HG02759 (cell line): ENCODE data around the gene OSBPL5.

Source experiments
- ATAC-seq: cut with Tn5 transposase; IDR thresholded peaks from one replicate; pipeline ENCODE4 v1.9.1; 2021; ENCODE audit warnings: mild to moderate bottlenecking, moderate library complexity; ENCODE audit not compliant: unreplicated experiment

The OSBPL5 gene

GRCh38 chr11:3041699-3042441 lies 123.2 kb downstream of the OSBPL5 start:
- ATAC-seq: no peak

GRCh38 chr11:3040881-3041280 lies 124.2 kb downstream of the OSBPL5 start:
- ATAC-seq: no peak

- no peak for ATAC-seq
These were observed 127.2 kb downstream of the OSBPL5 start for GRCh38 chr11:3037945-3038271.
